WTC11 (cell line): ENCODE results near the gene RHOV.

ENCODE experiments used
- ATF3 ChIP-seq: sonication (generic); formaldehyde crosslinking; conservative IDR thresholded peaks from 2 replicates; pipeline ENCODE4 v1.8.1; 2022; ENCODE audit warnings: mild to moderate bottlenecking, missing genetic modification reagents
- ATF6 ChIP-seq: sonication (generic); formaldehyde crosslinking; IDR thresholded peaks from 2 replicates; pipeline ENCODE4 v1.8.1; 2023; ENCODE audit warnings: mild to moderate bottlenecking, missing genetic modification reagents
- CBFB ChIP-seq: sonication (generic); formaldehyde crosslinking; IDR thresholded peaks from 2 replicates; pipeline ENCODE4 v1.8.1; 2022; ENCODE audit warnings: mild to moderate bottlenecking, low read depth, missing genetic modification reagents
- CREM ChIP-seq: sonication (generic); formaldehyde crosslinking; IDR thresholded peaks from 2 replicates; pipeline ENCODE4 v1.8.1; 2022; ENCODE audit warnings: mild to moderate bottlenecking, missing genetic modification reagents, moderate library complexity
- CTCF ChIP-seq: fragments of 200-600 bp; IDR thresholded peaks from 2 replicates; pipeline ENCODE4 v1.8.0; 2022; ENCODE audit warnings: antibody characterized with exemption
- E2F1 ChIP-seq: sonication (generic); formaldehyde crosslinking; IDR thresholded peaks from 2 replicates; pipeline ENCODE4 v1.8.0; 2022; ENCODE audit warnings: mild to moderate bottlenecking, missing genetic modification reagents
- ELF4 ChIP-seq: sonication (generic); formaldehyde crosslinking; IDR thresholded peaks from 2 replicates; pipeline ENCODE4 v1.8.1; 2022; ENCODE audit warnings: low read depth, mild to moderate bottlenecking, moderate library complexity, missing genetic modification reagents
- ETV6 ChIP-seq: sonication (generic); formaldehyde crosslinking; IDR thresholded peaks from 2 replicates; pipeline ENCODE4 v1.8.1; 2022; ENCODE audit warnings: mild to moderate bottlenecking, missing genetic modification reagents
- HMGA2 ChIP-seq: fragments of 250-450 bp; sonication (Bioruptor Pico); IDR thresholded peaks from 2 replicates; pipeline ENCODE4 v1.4.0; 2021; ENCODE audit warnings: mild to moderate bottlenecking, moderate library complexity
- JAZF1 ChIP-seq: fragments of 250-450 bp; sonication (Bioruptor Pico); IDR thresholded peaks from 2 replicates; pipeline ENCODE4 v1.9.0; 2021; ENCODE audit warnings: moderate library complexity, mild to moderate bottlenecking, inconsistent platforms
- JUN ChIP-seq: sonication (generic); formaldehyde crosslinking; IDR thresholded peaks from 2 replicates; pipeline ENCODE4 v1.8.0; 2023; ENCODE audit warnings: mild to moderate bottlenecking, missing genetic modification reagents
- NFE2L1 ChIP-seq: sonication (generic); formaldehyde crosslinking; IDR thresholded peaks from 2 replicates; pipeline ENCODE4 v1.8.1; 2023; ENCODE audit warnings: missing genetic modification reagents
- USF2 ChIP-seq: sonication (generic); formaldehyde crosslinking; IDR thresholded peaks from 2 replicates; pipeline ENCODE4 v1.8.1; 2023; ENCODE audit warnings: mild to moderate bottlenecking, missing genetic modification reagents, moderate library complexity
- ZNF281 ChIP-seq: sonication (generic); formaldehyde crosslinking; IDR thresholded peaks from 2 replicates; pipeline ENCODE4 v1.8.0; 2023; ENCODE audit warnings: mild to moderate bottlenecking, missing genetic modification reagents

- TF ChIP-seq ETV6 (CRISPR knock-in tag) = no peak
- no peak for TF ChIP-seq CREM (CRISPR knock-in tag)
- TF ChIP-seq CTCF = no peak
- no peak for TF ChIP-seq HMGA2 (CRISPR knock-in tag)
- TF ChIP-seq JAZF1 = no peak
- no peak for TF ChIP-seq NFE2L1 (CRISPR knock-in tag)
- 0 out of 2 replicates have a peak, but pooled peaks have one; percentile 64 for TF ChIP-seq CBFB (CRISPR knock-in tag)
- TF ChIP-seq E2F1 (CRISPR knock-in tag) = no peak
- no peak for TF ChIP-seq ATF3
- no peak for TF ChIP-seq ATF6 (CRISPR knock-in tag)
- no peak for TF ChIP-seq ZNF281 (CRISPR knock-in tag)
- TF ChIP-seq ELF4 (CRISPR knock-in tag) = no peak
- TF ChIP-seq JUN = no peak
- no peak for TF ChIP-seq USF2 (CRISPR knock-in tag)
Measured at GRCh38 chr15:40873694-40874561, at the start of gene RHOV.
